Upper lobe of right lung (tissue), 1 donor: Measurements from ENCODE around the gene CD164L2. TPM values are rescaled to one million over a fixed set of nuclear protein-coding genes. Genes with fewer than 3 reads are reported as not detected.

Experiments used
- ATAC-seq: fragments of 200-7000 bp; cut with Tn5 transposase; one replicate; pipeline ENCODE4 v1.9.1; 2020; ENCODE audit warnings: mild to moderate bottlenecking, moderate library complexity
- DNase-seq: peaks from one replicate; pipeline ENCODE4 v3.0.0-alpha.2; 2020
- H3K27ac ChIP-seq: fragments of 200-600 bp; one replicate; pipeline ENCODE4 v1.8.0; 2022
- H3K27me3 ChIP-seq: fragments of 200-600 bp; one replicate; pipeline ENCODE4 v1.8.0; 2022; ENCODE audit warnings: mild to moderate bottlenecking
- H3K36me3 ChIP-seq: fragments of 200-600 bp; one replicate; pipeline ENCODE4 v1.8.0; 2022
- H3K4me1 ChIP-seq: fragments of 200-600 bp; one replicate; pipeline ENCODE4 v1.8.0; 2022
- H3K4me3 ChIP-seq: fragments of 200-600 bp; one replicate; pipeline ENCODE4 v1.8.0; 2022; ENCODE audit warnings: mild to moderate bottlenecking
- H3K9me3 ChIP-seq: fragments of 200-600 bp; one replicate; pipeline ENCODE4 v1.8.0; 2022
- CTCF ChIP-seq: fragments of 200-600 bp; IDR thresholded peaks from one replicate; pipeline ENCODE4 v1.8.0; 2022; ENCODE audit warnings: antibody characterized with exemption
- intact Hi-C: fragments of 100-400 bp; cut with DNase I; formaldehyde crosslinking; loops from one replicate; pipeline ENCODE4 v1.11.0; 2022
- total RNA-seq: library from RNA; stranded (reverse); fragmentation: NEBNext Ultra II Directional; extraction: Animal tissue kit (Norgen Biotek cat#: 25700); gene quantifications from one replicate; pipeline ENCODE4 v1.2.1, GENCODE V29; 2021
- donor health status: DM: no; HTN: yes; CAD: no; lungs with severe emphysema.

CD164L2 gene
- total RNA-seq, 1 donor from 2014 or later, result 1.2 TPM

DNA sequence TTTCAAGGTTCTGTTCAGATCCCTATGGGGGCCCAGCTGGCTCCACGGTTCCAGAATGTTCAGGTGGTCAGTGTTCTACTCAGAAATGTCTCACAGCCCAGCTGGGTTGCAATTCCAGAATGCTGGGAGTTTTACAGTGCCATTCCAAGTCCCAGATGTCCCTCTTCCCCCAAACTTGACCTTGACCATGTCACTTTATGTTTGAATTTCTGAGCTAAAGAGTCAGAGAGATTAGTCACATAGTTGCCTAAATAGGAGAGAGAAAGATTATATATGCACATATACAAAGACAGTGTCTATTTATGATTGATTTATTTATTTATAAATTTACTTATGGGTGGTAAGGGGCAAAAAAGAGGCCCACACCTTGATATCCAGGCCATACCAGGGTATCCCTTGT lies 11.8 kb upstream of the CD164L2 start:
- Histone ChIP-seq H3K4me3 (no peak overlapping the region), H3K27ac (no peak overlapping the region), H3K27me3 (no peaks in the 10 kb centered on the region), H3K36me3 (no peaks in the 10 kb centered on the region), H3K4me1 (peaks cover 34% of the 10 kb centered on the region), H3K9me3 (no peaks in the 10 kb centered on the region)
- DNase-seq (no peak), ATAC-seq (no peak)
- TF ChIP-seq CTCF, result no peak
- intact Hi-C loops, result loop anchor here (10.0 kb wide), 2 partner anchors 210 to 270 kb away; partner anchors contain the start of gene AHDC1

GRCh38 chr1:27394282-27394658 lies 11.1 kb upstream of the CD164L2 start:
- Histone ChIP-seq H3K9me3 (no peaks in the 10 kb centered on the region), H3K4me3 (no peak overlapping the region), H3K36me3 (no peaks in the 10 kb centered on the region), H3K27ac (no peak overlapping the region), H3K27me3 (no peaks in the 10 kb centered on the region), H3K4me1 (peaks cover 34% of the 10 kb centered on the region)
- no peak for TF ChIP-seq CTCF
- DNase-seq (no peak), ATAC-seq (no peak)
- intact Hi-C loops, result loop anchor here (10.0 kb wide), 2 partner anchors 211 to 271 kb away; partner anchors contain the start of gene AHDC1

GRCh38 chr1:27393641-27394281 lies 10.6 kb upstream of the CD164L2 start:
- Histone ChIP-seq H3K27ac (no peak overlapping the region), H3K4me1 (peaks cover 34% of the 10 kb centered on the region), H3K4me3 (no peak overlapping the region), H3K9me3 (no peaks in the 10 kb centered on the region), H3K27me3 (no peaks in the 10 kb centered on the region), H3K36me3 (no peaks in the 10 kb centered on the region)
- intact Hi-C loops, result loop anchor here (2.0 to 10.0 kb wide), 3 partner anchors 93 to 271 kb away; partner anchors contain the start of gene AHDC1
- no peak for TF ChIP-seq CTCF
- no peak for ATAC-seq
- DNase-seq, result no peak

- no peak for ATAC-seq
- Histone ChIP-seq H3K4me3 (peak overlapping the region; percentile 48), H3K36me3 (no peaks in the 10 kb centered on the region), H3K27ac (peak overlapping the region; percentile 42), H3K4me1 (peaks cover 34% of the 10 kb centered on the region), H3K27me3 (no peaks in the 10 kb centered on the region), H3K9me3 (no peaks in the 10 kb centered on the region)
- intact Hi-C loops, result loop anchor here (2.0 to 10.0 kb wide), 3 partner anchors 92 to 272 kb away; partner anchors contain the start of gene AHDC1
- TF ChIP-seq CTCF, result no peak
- DNase-seq, result no peak
These were observed 9.9 kb upstream of the CD164L2 start for GRCh38 chr1:27392778-27393635.

DNA sequence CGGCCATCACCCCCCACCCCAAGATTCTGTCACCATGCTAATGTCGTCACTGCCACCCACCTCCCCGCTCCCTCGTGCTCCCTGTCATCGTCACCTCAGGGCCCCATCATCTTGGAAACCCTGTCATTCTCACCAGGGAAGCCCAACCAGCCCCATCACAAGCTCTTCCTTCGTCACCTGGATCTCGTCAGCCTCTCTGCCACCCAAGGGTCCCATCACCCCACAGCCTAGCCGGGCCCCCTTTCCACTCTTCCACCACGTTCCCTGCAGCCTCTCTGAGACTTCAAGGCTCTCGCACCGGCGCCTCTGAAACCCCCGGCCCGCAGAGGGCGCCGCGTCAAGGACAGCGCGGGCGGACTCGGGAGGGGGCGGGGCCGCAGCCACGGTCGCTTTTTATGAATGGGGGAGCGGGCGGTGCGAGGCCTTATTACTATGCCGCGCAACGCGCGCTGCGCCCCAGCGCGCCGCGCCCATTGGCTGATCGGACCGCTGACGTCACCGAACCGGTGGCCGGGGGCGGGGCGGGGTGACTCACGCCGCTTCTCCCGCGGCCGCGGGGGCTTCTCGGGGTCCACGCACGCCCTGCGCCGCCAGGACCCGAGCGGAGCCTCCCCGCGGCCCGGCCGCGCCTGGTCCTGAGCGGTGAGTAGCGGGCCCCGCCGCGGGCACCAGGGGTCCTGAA lies 9.1 kb upstream of the CD164L2 start, which contains the start of gene GPR3:
Gene GPR3 (plus strand): TSS at position 527 of the 682 bp plus-strand sequence. CDS start 1,177 bp downstream, outside the sequence.
- peak within 1 kb of the TSS; percentile 55 for H3K27ac ChIP-seq

More for the DNA sequence above, 9.1 kb upstream of the CD164L2 start, which contains the start of gene GPR3:
- peak; percentile 92 for DNase-seq
- Histone ChIP-seq H3K4me1 (peaks cover 32% of the 10 kb centered on the region), H3K36me3 (no peaks in the 10 kb centered on the region), H3K27me3 (no peaks in the 10 kb centered on the region), H3K9me3 (no peaks in the 10 kb centered on the region), H3K4me3 (peak within 1 kb of the TSS; percentile 48)
- intact Hi-C loops, result loop anchor here (2.0 to 10.0 kb wide), 3 partner anchors 91 to 273 kb away; partner anchors contain the start of gene AHDC1
- TF ChIP-seq CTCF, result peak; percentile 57
- ATAC-seq, result peak; percentile 87
